HepG2 (cell line): Measurements from ENCODE around the gene NCBP2. TPM values are rescaled to one million over a fixed set of nuclear protein-coding genes. Genes with fewer than 3 reads are reported as not detected.

ENCODE experiments used
- ARHGAP35 ChIP-seq: sonication (generic); formaldehyde crosslinking; IDR thresholded peaks from 2 replicates; pipeline ENCODE4 v1.9.0; 2022; ENCODE audit warnings: mild to moderate bottlenecking, inconsistent platforms, moderate library complexity, missing genetic modification reagents, borderline replicate concordance
- CBFB ChIP-seq: sonication (generic); formaldehyde crosslinking; IDR thresholded peaks from 2 replicates; pipeline ENCODE4 v1.4.0; 2020; ENCODE audit warnings: missing genetic modification reagents
- DMAP1 ChIP-seq: IDR thresholded peaks from 2 replicates; pipeline ENCODE4 v1.6.1; 2016
- DPF2 ChIP-seq: sonication (generic); formaldehyde crosslinking; IDR thresholded peaks from 2 replicates; pipeline ENCODE4 v1.4.0; 2020; ENCODE audit warnings: mild to moderate bottlenecking, low read depth, missing genetic modification reagents, borderline replicate concordance
- ELF4 ChIP-seq: sonication (generic); formaldehyde crosslinking; IDR thresholded peaks from 2 replicates; pipeline ENCODE4 v1.5.0; 2020; ENCODE audit warnings: missing genetic modification reagents, mild to moderate bottlenecking, moderate library complexity, borderline replicate concordance
- FOXA1 ChIP-seq, 2 experiments: fragments of 450-650 bp in 1 of 2; sonication (generic) in 1 of 2; formaldehyde crosslinking in 1 of 2; IDR thresholded peaks; 2 replicates each; pipeline versions ENCODE4 v1.4.0 to v1.6.1; 2016 to 2020; ENCODE audit warnings: missing genetic modification reagents in 1 of 2
- FOXA3 ChIP-seq: IDR thresholded peaks from 2 replicates; pipeline ENCODE4 v1.6.1; 2016; ENCODE audit warnings: missing genetic modification reagents, missing compliant biosample characterization
- FOXC1 ChIP-seq: sonication (generic); formaldehyde crosslinking; IDR thresholded peaks from 2 replicates; pipeline ENCODE4 v1.8.0; 2022; ENCODE audit warnings: mild to moderate bottlenecking, missing genetic modification reagents, borderline replicate concordance
- GATA4 ChIP-seq: sonication (generic); IDR thresholded peaks from 2 replicates; pipeline ENCODE4 v1.6.1; 2016; ENCODE audit warnings: antibody characterized with exemption, low read depth, borderline replicate concordance
- HES4 ChIP-seq: sonication (generic); formaldehyde crosslinking; IDR thresholded peaks from 2 replicates; pipeline ENCODE4 v1.9.0; 2021; ENCODE audit warnings: mild to moderate bottlenecking, missing genetic modification reagents, borderline replicate concordance
- HNF4G ChIP-seq, 2 experiments: sonication (generic) in 1 of 2; formaldehyde crosslinking in 1 of 2; IDR thresholded peaks; 2 replicates each; pipeline versions ENCODE4 v1.4.0 to v1.6.1; 2011 to 2020; ENCODE audit warnings: borderline replicate concordance in 2 of 2, low read depth in 2 of 2, mild to moderate bottlenecking in 2 of 2, low read length in 1 of 2, missing genetic modification reagents in 1 of 2, moderate library complexity in 1 of 2
- MED8 ChIP-seq: sonication (generic); formaldehyde crosslinking; IDR thresholded peaks from 2 replicates; pipeline ENCODE4 v1.8.1; 2023; ENCODE audit warnings: mild to moderate bottlenecking, missing genetic modification reagents; ENCODE audit not compliant: insufficient replicate concordance
- NCOR1 ChIP-seq: fragments of 200-600 bp; sonication (generic); IDR thresholded peaks from 2 replicates; pipeline ENCODE4 v1.7.0; 2017; ENCODE audit warnings: antibody characterized with exemption, low read length, borderline replicate concordance
- NR2C2 ChIP-seq: sonication (generic); formaldehyde crosslinking; IDR thresholded peaks from 2 replicates; pipeline ENCODE4 v1.4.0; 2020; ENCODE audit warnings: missing genetic modification reagents, mild to moderate bottlenecking, moderate library complexity, borderline replicate concordance
- PHF5A ChIP-seq: IDR thresholded peaks from one replicate; pipeline ENCODE4 v1.6.1; 2018; ENCODE audit warnings: low read depth, missing genetic modification reagents; ENCODE audit not compliant: unreplicated experiment
- SOX5 ChIP-seq: IDR thresholded peaks from 2 replicates; pipeline ENCODE4 v1.6.1; 2016; ENCODE audit warnings: borderline replicate concordance
- SP140L ChIP-seq: sonication (generic); formaldehyde crosslinking; IDR thresholded peaks from 2 replicates; pipeline ENCODE4 v1.4.0; 2020; ENCODE audit warnings: missing genetic modification reagents, borderline replicate concordance
- THAP11 ChIP-seq: IDR thresholded peaks from 2 replicates; pipeline ENCODE4 v1.6.1; 2016; ENCODE audit warnings: missing biosample characterization, missing genetic modification reagents
- ZNF207 ChIP-seq: fragments of 450-650 bp; IDR thresholded peaks from 2 replicates; pipeline ENCODE4 v1.6.1; 2016; ENCODE audit warnings: antibody characterized with exemption, borderline replicate concordance
- ZNF430 ChIP-seq: sonication (generic); formaldehyde crosslinking; IDR thresholded peaks from 2 replicates; pipeline ENCODE4 v1.9.0; 2021; ENCODE audit warnings: mild to moderate bottlenecking, missing genetic modification reagents
- ZNF503 ChIP-seq: sonication (generic); formaldehyde crosslinking; IDR thresholded peaks from 2 replicates; pipeline ENCODE4 v1.4.0; 2020; ENCODE audit warnings: missing genetic modification reagents
- ZNF512 ChIP-seq: sonication (generic); formaldehyde crosslinking; IDR thresholded peaks from 2 replicates; pipeline ENCODE4 v1.4.0; 2020; ENCODE audit warnings: mild to moderate bottlenecking, missing genetic modification reagents
- ZNF549 ChIP-seq: sonication (generic); formaldehyde crosslinking; IDR thresholded peaks from 2 replicates; pipeline ENCODE4 v1.5.0; 2020; ENCODE audit warnings: missing genetic modification reagents
- ZNF768 ChIP-seq: sonication (generic); formaldehyde crosslinking; IDR thresholded peaks from 2 replicates; pipeline ENCODE4 v1.4.0; 2020; ENCODE audit warnings: missing genetic modification reagents
- ZSCAN25 ChIP-seq: sonication (generic); formaldehyde crosslinking; IDR thresholded peaks from 2 replicates; pipeline ENCODE4 v1.8.0; 2022; ENCODE audit warnings: mild to moderate bottlenecking, missing genetic modification reagents
- polyA plus RNA-seq, 8 experiments: library from polyadenylated mRNA; depleted of rRNA in 3 of 8; stranded (reverse) in 7 of 8; unstranded in 1 of 8; fragments of >200 nt; fragmentation: Illumina TruSeq in 4 of 8; extraction: Trizol in 4 of 8; gene quantifications; 2 replicates each; pipeline versions ENCODE4 v1.2.1 to v1.2.3, GENCODE V29; 2011 to 2016; ENCODE audit warnings: low read depth in 4 of 8, missing spikeins in 1 of 8, mixed read lengths in 1 of 8; ENCODE audit not compliant: insufficient read depth in 1 of 8
- total RNA-seq, 5 experiments: library from RNA; depleted of rRNA; stranded (reverse); fragments of >200 nt; fragmentation: Illumina TruSeq; extraction: Trizol; gene quantifications; 2 replicates each; pipeline ENCODE4 v1.2.3, GENCODE V29; 2016; ENCODE audit warnings: low read depth in 1 of 5

Gene NCBP2
- total and polyA plus RNA-seq, 2 of the 13 experiments (the other 11 are each of a cell fraction or from before 2014, with no cell fraction given): 58.7 to 95.5 TPM

GRCh38 chr3:196988241-196989029 is 46.1 kb upstream of the NCBP2 start (continued):
- TF ChIP-seq FOXA1 (IDR thresholded peaks at IDR 0.05): no peak
- peak; percentile 82 for TF ChIP-seq FOXA1 (CRISPR knock-in tag; IDR thresholded peaks at IDR 0.05)
- 0 out of 2 replicates have a peak, but pooled peaks have one; percentile 18 for TF ChIP-seq DMAP1
- peak; percentile 85; the same call in 1 of the 2 replicates for TF ChIP-seq ZNF430
- TF ChIP-seq GATA4: peak; percentile 55; the same call in 1 of the 2 replicates
- peak; percentile 28; the same call in 1 of the 2 replicates for TF ChIP-seq NR2C2 (CRISPR knock-in tag)
- TF ChIP-seq MED8 (CRISPR knock-in tag): peak; percentile 49
- TF ChIP-seq ZNF207: no peak
- peak; percentile 69 for TF ChIP-seq FOXA3
- TF ChIP-seq ZNF512 (CRISPR knock-in tag): no peak
- TF ChIP-seq ZNF768 (CRISPR knock-in tag): peak; percentile 40; the same call in 1 of the 2 replicates
- TF ChIP-seq ZSCAN25 (CRISPR knock-in tag): 0 out of 2 replicates have a peak, but pooled peaks have one; percentile 44
- peak; percentile 80; the same call in 1 of the 2 replicates for TF ChIP-seq HNF4G (IDR thresholded peaks at IDR 0.05; ENCODE audit: borderline replicate concordance, low read depth, low read length)
- peak; percentile 69; the same call in 1 of the 2 replicates for TF ChIP-seq HNF4G (CRISPR knock-in tag; IDR thresholded peaks at IDR 0.05; ENCODE audit: borderline replicate concordance, low read depth)
- 0 out of 2 replicates have a peak, but pooled peaks have one; percentile 29 for TF ChIP-seq ZNF549
- TF ChIP-seq ELF4: no peak
- TF ChIP-seq THAP11 (CRISPR knock-in tag): peak; percentile 45; the same call in 1 of the 2 replicates
- TF ChIP-seq SP140L: no peak
- peak; percentile 12; the same call in 1 of the 2 replicates for TF ChIP-seq CBFB (CRISPR knock-in tag)
- peak; percentile 12 for TF ChIP-seq PHF5A (CRISPR knock-in tag)
- TF ChIP-seq FOXC1 (CRISPR knock-in tag): peak; percentile 46; the same call in 1 of the 2 replicates
- TF ChIP-seq ARHGAP35 (CRISPR knock-in tag): 0 out of 2 replicates have a peak, but pooled peaks have one; percentile 22
- TF ChIP-seq NCOR1: peak; percentile 56; the same call in 1 of the 2 replicates
- TF ChIP-seq HES4 (CRISPR knock-in tag): 0 out of 2 replicates have a peak, but pooled peaks have one; percentile 36
- peak; percentile 54; the same call in 1 of the 2 replicates for TF ChIP-seq ZNF503 (CRISPR knock-in tag)
- TF ChIP-seq SOX5 (CRISPR knock-in tag): peak; percentile 33; the same call in 1 of the 2 replicates
- TF ChIP-seq DPF2 (CRISPR knock-in tag): peak; percentile 63; the same call in 1 of the 2 replicates
